AG20443 (cell line): ENCODE measurements around the gene MYOZ3.

ENCODE experiments used
- DNase-seq: peaks from one replicate; pipeline ENCODE4 v3.0.0; 2012; ENCODE audit warnings: low spot score, mixed read lengths

MYOZ3 gene

DNA sequence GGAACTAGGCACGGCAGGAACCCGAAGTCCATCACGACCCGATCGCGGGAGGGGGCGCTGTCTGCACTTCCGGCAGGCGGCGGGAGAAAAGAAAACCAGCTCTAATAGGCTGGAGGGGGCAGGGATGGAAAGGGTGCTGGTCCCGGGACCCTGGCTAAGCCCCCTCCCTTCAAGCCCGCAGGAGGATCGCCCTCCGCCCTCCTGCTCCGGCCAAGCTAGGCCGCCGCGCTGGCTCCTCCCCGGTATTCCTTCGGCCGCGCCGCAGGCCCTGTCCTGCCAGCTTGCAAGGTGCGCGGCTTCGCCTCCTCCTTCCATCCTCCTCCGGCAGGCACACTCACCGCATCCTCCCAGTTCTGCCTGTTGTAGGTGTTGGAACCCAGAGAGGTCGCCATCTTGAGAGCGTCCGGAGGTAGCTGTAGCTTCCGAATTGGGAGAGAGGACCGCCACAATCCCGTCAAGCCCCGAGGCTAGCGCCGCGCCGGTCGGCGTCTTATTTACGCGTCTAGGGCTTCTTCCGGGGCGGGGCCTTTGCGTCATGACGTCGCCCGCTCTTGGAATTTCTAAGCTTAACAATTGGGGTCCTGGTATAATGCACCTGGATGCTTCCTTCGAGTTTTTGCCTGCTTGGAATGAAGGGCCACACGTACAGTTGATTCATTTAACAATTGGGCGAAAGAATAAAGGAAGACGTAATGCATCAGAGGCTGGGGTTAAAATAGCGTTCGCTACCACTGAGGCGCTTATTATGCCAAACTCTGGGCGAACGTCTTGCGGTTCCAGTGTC is 39.7 kb downstream of the MYOZ3 start, which contains the start of gene RBM22:
TSS of gene RBM22 (minus strand) at position 469 of the 784 bp plus-strand sequence. CDS start at position 392, 77 bp downstream.
- peak; percentile 94 for DNase-seq

DNA sequence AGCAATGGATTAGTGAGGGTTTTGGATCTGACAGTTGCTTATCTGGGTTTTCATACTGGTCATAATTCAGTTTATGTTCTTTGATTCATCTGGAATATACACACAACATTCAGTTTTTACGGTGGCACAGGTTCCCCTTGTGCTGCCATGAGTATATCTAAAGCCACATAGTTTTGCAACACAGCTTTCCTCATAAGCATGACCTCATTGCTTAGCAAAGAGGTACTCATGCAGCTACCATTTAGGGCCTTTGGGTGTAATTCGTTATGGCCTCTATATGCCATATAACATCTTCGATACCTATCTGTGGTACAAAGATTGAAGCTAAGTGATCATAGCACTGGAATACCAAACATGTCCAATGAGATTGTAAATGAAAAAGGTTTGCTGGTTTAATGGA is 42.7 kb downstream of the MYOZ3 start:
- DNase-seq, result no peak

DNA sequence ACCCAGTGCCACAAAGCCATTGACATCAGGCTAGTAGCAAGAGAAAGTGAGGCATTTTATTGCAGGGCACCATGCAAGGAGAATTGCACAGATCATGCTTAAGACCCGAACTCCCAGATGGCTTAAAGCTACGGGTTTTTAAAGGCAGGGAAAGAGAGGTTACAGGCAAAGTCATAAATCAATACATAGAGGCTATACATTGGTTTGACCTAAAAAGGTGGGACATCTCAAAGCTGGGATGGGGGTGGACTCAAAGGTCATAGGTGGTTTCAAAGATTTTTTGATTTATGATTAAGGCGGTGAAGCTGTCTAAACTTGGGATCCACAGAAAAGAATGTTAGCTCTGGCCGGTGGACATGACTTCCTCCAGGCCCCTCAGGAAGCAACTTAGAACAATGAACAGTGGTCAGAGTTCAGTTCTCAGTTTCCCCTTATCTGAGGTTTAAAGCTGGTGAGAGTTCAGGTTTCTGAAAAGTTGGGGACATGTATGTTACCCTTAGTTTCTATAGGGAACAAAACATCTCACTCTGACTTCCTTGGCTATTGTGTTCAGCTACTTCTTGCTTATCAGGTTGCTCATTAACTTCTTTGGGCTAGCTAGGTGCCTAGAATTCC is 45.8 kb downstream of the MYOZ3 start:
- DNase-seq, result no peak

DNA sequence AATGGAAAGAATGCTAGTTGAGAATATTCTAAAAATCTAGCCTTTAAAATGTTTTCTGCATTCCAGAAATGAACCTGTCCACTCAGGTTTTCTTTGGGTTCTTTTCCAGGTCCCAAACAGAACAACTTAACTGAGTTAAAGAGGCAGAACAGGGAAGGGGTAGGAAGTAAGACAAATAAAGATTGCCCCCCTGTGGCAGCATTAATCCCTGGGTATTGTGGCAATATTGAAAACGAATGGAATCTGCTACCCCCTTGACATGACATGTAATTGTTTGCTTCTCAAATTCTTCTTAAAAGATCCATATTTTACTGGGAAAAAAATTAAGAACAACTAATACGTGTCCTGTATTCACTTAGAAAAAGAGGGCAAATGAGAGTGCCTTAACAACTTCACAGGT is 49.1 kb downstream of the MYOZ3 start:
- DNase-seq, result no peak

DNA sequence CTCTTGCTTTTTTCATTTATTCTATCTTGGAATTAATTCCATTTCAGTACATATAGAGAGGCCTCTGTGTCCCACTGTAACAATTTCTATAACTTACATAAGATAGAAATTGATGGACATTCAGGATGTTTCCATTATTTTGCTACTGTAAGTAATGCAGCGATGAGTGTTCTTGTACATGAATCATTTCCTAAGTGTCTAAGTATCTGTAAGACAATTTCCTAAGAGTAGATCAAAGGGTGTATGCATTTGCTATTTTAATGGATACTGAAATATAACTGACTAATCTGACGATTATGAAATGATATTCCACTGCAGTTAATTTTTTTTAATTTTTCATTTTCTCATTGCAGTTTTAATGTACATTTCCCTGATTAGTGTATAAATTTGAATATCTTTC is 62.8 kb downstream of the MYOZ3 start:
- no peak for DNase-seq
